ENCODE data around the gene SLC22A13.
"Not testable (repeated sequence)": the region's sequence is repeated elsewhere in the genome, so short reads cannot be mapped to it uniquely, and the experiment has no call there.

SLC22A13 gene

DNA sequence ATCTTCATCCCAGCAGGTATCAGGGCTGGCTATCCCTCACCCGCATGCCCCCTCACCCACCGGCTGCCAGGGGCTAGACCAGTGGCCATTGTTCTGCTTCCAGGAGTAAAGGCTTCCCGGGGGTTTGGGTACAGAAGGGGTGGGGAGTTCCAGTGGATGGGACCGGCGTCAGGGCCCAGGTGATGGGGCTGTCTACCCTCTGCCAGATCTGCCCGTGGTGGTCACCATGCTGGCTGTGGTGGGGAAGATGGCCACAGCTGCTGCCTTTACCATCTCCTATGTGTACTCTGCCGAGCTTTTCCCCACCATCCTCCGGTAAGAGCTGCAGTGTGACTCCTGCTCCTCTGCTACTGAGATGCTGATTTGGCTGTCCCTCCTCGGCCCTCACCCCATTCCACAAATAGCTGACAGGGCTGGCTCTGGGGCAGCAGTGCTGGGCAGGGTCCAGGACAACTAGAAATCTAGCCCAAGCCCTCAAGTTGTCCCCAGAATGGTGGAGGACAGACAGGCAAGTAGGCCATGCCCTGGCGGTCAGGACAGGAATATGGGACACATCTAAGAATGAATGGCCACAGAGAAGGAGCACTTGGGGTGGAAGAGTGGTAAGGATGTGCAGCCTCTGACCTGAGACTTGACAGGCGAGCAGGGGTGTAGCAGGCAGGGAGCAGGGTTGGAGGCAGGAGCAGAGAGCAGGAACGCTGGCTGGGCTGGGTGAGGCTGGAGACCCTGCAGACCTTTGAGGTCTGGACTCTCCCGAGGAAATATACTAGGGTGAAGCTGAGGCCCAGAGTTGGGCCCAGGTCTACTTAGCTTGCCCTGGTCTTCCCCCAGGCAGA lies 10.7 kb downstream of the SLC22A13 start:
- WGBS (ENCODE audit: insufficient coverage, insufficient read length) = no CpG with 5 or more reads among the region's 13 CpGs
- no peaks in the 10 kb centered on the region for H3K9me3 ChIP-seq (ENCODE audit: control insufficient read depth, insufficient read depth, low read length)
- H3K27me3 ChIP-seq (ENCODE audit: control insufficient read depth, insufficient read depth, low read length) = no peaks in the 10 kb centered on the region
- H3K4me3 ChIP-seq (ENCODE audit: low read length) = no peak overlapping the region
- H3K4me1 ChIP-seq (ENCODE audit: control insufficient read depth, insufficient read depth, low read length) = no peaks in the 10 kb centered on the region
- no peak for DNase-seq (ENCODE audit: low read depth, low spot score)
- no peaks in the 10 kb centered on the region for H3K36me3 ChIP-seq (ENCODE audit: control insufficient read depth, insufficient read depth, low read length)
- H3K27ac ChIP-seq (ENCODE audit: low read length) = no peak overlapping the region

DNA sequence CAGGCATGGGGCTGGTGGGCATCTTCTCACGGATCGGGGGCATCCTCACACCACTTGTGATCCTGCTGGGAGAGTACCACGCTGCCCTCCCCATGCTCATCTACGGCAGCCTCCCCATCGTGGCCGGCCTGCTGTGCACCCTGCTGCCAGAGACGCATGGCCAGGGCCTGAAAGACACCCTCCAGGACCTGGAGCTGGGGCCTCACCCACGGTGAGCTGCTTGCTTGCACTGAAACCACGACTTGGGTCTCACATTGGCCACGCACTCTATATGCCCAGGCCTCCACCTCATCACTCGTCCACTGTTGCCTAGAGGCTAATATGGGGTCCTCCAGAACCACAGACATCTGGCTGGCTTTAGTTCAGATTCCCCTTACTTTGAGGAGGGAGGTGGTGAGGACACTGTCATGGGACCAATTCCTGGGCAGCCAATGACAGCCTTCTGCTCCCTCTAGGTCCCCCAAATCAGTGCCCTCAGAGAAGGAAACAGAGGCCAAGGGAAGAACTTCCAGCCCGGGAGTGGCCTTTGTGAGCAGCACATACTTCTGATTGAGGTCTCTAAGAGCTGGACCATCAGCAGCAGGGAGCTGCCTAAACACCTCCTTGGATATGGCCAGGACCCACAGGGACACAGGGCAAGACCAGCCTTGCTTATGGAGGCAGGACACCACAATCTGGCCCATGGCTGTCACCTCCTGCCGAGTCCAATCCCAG lies 11.5 kb downstream of the SLC22A13 start:
- Histone ChIP-seq H3K27me3 (ENCODE audit: control insufficient read depth, insufficient read depth, low read length) (no peaks in the 10 kb centered on the region), H3K36me3 (ENCODE audit: control insufficient read depth, insufficient read depth, low read length) (no peaks in the 10 kb centered on the region), H3K9me3 (ENCODE audit: control insufficient read depth, insufficient read depth, low read length) (no peaks in the 10 kb centered on the region), H3K4me3 (ENCODE audit: low read length) (no peak overlapping the region), H3K4me1 (ENCODE audit: control insufficient read depth, insufficient read depth, low read length) (no peaks in the 10 kb centered on the region), H3K27ac (ENCODE audit: low read length) (no peak overlapping the region)
- no CpG with 5 or more reads among the region's 13 CpGs for WGBS (ENCODE audit: insufficient coverage, insufficient read length)
- no peak for DNase-seq (ENCODE audit: low read depth, low spot score)

GRCh38 chr3:38278841-38279240 lies 13.2 kb downstream of the SLC22A13 start:
- no peak for DNase-seq (ENCODE audit: low read depth, low spot score)
- Histone ChIP-seq H3K27ac (ENCODE audit: low read length) (no peak overlapping the region), H3K36me3 (ENCODE audit: control insufficient read depth, insufficient read depth, low read length) (no peaks in the 10 kb centered on the region), H3K9me3 (ENCODE audit: control insufficient read depth, insufficient read depth, low read length) (no peaks in the 10 kb centered on the region), H3K4me3 (ENCODE audit: low read length) (no peak overlapping the region), H3K27me3 (ENCODE audit: control insufficient read depth, insufficient read depth, low read length) (no peaks in the 10 kb centered on the region), H3K4me1 (ENCODE audit: control insufficient read depth, insufficient read depth, low read length) (no peaks in the 10 kb centered on the region)
- WGBS (ENCODE audit: insufficient coverage, insufficient read length) = no CpG with 5 or more reads among the region's 5 CpGs

DNA sequence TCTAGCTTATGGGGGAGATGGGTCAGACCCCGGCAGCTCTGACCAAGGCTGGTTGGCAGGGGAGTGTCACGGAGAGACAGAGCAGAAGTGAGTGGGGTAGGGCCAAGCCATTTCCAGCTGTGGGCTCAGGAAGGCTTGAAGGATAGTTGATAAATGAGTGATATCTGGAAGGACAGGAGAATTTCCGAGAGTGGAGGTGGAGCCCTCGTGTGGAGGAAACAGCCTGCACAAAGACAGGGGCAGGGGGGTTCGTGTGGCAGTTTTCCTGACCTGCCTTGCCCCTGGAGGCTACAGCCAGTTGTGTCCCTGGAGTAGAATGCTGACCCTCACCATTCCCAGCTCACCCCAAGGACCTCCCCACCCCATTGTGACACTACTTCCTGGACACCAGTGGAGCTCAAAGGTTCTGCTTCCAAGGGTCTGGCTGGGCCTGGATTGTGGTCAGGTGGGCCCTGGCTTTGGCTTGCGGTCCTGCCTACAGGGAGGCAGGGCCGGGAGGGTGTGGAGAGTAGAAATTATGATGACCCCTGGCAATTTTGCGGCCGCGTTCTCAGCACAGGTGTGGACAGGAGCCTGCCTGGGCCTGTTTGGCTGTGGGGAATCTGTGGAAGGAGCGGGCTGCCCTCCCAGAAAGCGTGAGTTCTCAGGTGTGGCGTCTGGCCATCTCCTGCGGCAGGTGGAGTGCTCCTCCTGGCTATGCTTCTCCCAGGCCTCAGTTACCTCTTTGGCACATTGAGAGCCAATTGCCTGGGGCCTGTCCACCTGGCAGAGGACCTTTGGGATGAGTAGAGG lies 16.5 kb downstream of the SLC22A13 start, which contains the start of gene SLC22A14:
Gene SLC22A14, plus strand, starts transcription at position 400 of the 792 bp plus-strand sequence. CDS start 23,733 bp downstream, outside the sequence.
- H3K36me3 ChIP-seq (ENCODE audit: control insufficient read depth, insufficient read depth, low read length) = no peaks in the 10 kb centered on the region
- H3K9me3 ChIP-seq (ENCODE audit: control insufficient read depth, insufficient read depth, low read length) = no peaks in the 10 kb centered on the region
- H3K27me3 ChIP-seq (ENCODE audit: control insufficient read depth, insufficient read depth, low read length) = no peaks in the 10 kb centered on the region
- no peak within 1 kb of the TSS for H3K4me3 ChIP-seq (ENCODE audit: low read length)
- H3K4me1 ChIP-seq (ENCODE audit: control insufficient read depth, insufficient read depth, low read length) = no peaks in the 10 kb centered on the region
- H3K27ac ChIP-seq (ENCODE audit: low read length) = no peak within 1 kb of the TSS
- WGBS (ENCODE audit: insufficient coverage, insufficient read length) = no CpG with 5 or more reads among the region's 14 CpGs
- peak; percentile 13 for DNase-seq (ENCODE audit: low read depth, low spot score)

- Histone ChIP-seq H3K27ac (ENCODE audit: low read length) (no peak overlapping the region), H3K27me3 (ENCODE audit: control insufficient read depth, insufficient read depth, low read length) (no peaks in the 10 kb centered on the region), H3K9me3 (ENCODE audit: control insufficient read depth, insufficient read depth, low read length) (no peaks in the 10 kb centered on the region), H3K4me1 (ENCODE audit: control insufficient read depth, insufficient read depth, low read length) (no peaks in the 10 kb centered on the region), H3K36me3 (ENCODE audit: control insufficient read depth, insufficient read depth, low read length) (no peaks in the 10 kb centered on the region), H3K4me3 (ENCODE audit: low read length) (no peak overlapping the region)
- no CpG with 5 or more reads among the region's 16 CpGs for WGBS (ENCODE audit: insufficient coverage, insufficient read length)
- no peak for DNase-seq (ENCODE audit: low read depth, low spot score)
Observed at GRCh38 chr3:38283810-38284755, 18.5 kb downstream of the SLC22A13 start.

- no peaks in the 10 kb centered on the region for H3K9me3 ChIP-seq (ENCODE audit: control insufficient read depth, insufficient read depth, low read length)
- no peak overlapping the region for H3K4me3 ChIP-seq (ENCODE audit: low read length)
- no peak overlapping the region for H3K27ac ChIP-seq (ENCODE audit: low read length)
- WGBS (ENCODE audit: insufficient coverage, insufficient read length) = no CpG with 5 or more reads among the region's 6 CpGs
- no peaks in the 10 kb centered on the region for H3K4me1 ChIP-seq (ENCODE audit: control insufficient read depth, insufficient read depth, low read length)
- no peak for DNase-seq (ENCODE audit: low read depth, low spot score)
- H3K36me3 ChIP-seq (ENCODE audit: control insufficient read depth, insufficient read depth, low read length) = no peaks in the 10 kb centered on the region
- no peaks in the 10 kb centered on the region for H3K27me3 ChIP-seq (ENCODE audit: control insufficient read depth, insufficient read depth, low read length)
Observed at GRCh38 chr3:38284756-38285150, 19.1 kb downstream of the SLC22A13 start.

DNA sequence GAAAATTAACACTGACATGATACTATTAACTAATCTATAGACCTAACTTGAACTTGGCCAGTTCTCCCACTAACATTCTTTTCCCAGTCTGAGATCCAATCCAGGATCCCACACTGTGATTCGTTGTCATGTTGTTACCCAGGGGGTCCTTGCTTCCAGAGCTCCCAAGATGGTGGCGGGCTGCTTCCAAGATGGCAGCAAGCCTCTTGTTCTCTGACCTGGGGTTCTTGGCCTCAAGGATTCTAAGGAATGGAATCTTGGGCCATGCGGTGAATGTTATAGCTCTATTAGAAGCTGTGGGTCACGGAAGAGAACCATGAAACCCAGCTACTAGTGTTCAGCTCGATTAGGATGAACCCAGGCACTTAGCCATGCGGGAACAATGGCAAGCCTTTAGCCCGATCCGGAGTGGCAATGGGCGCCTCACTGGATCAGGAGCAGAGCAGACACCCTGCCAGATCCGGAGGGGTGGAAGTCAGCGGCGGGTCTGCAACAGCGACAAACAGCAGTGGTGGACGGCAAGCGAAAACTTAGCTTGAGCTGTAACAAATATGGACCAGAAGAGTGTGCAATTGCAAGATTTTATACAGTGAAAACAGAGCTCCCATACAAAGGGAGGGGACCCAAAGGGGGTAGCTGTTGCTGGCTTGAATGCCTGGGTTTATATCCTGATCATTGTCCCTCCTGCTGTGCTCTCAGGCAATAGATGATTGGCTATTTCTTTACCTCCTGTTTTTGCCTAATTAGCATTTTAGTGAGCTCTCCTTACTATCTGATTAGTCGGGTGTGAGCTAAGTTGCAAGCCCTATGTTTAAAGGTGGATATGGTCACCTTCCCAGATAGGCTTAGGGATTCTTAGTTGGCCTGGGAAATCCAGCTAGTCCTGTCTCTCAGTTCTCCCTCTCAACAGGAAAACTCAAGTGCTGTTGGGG lies 23.9 kb downstream of the SLC22A13 start:
- not testable (repeated sequence) for H3K9me3 ChIP-seq (ENCODE audit: control insufficient read depth, insufficient read depth, low read length); H3K36me3 ChIP-seq (ENCODE audit: control insufficient read depth, insufficient read depth, low read length); DNase-seq (ENCODE audit: low read depth, low spot score); H3K4me3 ChIP-seq (ENCODE audit: low read length); H3K27ac ChIP-seq (ENCODE audit: low read length); H3K4me1 ChIP-seq (ENCODE audit: control insufficient read depth, insufficient read depth, low read length); H3K27me3 ChIP-seq (ENCODE audit: control insufficient read depth, insufficient read depth, low read length)
- no CpG with 5 or more reads among the region's 16 CpGs for WGBS (ENCODE audit: insufficient coverage, insufficient read length)

DNA sequence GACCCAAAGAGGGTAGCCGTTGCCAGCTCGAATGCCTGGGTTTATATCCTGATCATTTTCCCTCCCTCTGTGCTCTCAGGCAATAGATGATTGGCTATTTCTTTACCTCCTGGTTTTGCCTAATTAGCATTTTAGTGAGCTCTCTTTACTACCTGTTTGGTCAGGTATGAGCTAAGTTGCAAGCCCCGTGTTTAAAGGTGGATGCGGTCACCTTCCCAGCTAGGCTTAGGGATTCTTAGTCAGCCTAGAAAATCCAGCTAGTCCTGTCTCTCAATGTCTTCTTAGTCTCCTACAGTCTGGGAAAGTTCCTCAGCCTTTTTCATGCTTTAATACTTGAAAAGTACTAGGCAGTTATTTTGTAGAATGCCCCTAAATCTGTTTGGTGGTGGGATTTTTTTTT lies 31.4 kb downstream of the SLC22A13 start:
- not testable (repeated sequence) for DNase-seq (ENCODE audit: low read depth, low spot score); H3K36me3 ChIP-seq (ENCODE audit: control insufficient read depth, insufficient read depth, low read length); H3K4me3 ChIP-seq (ENCODE audit: low read length); H3K4me1 ChIP-seq (ENCODE audit: control insufficient read depth, insufficient read depth, low read length); H3K27me3 ChIP-seq (ENCODE audit: control insufficient read depth, insufficient read depth, low read length); H3K27ac ChIP-seq (ENCODE audit: low read length); H3K9me3 ChIP-seq (ENCODE audit: control insufficient read depth, insufficient read depth, low read length)
- WGBS (ENCODE audit: insufficient coverage, insufficient read length) = no CpG with 5 or more reads among the region's 4 CpGs

- no peaks in the 10 kb centered on the region for H3K4me1 ChIP-seq (ENCODE audit: control insufficient read depth, insufficient read depth, low read length)
- no peak for DNase-seq (ENCODE audit: low read depth, low spot score)
Observed at GRCh38 chr3:38297537-38297936, 31.9 kb downstream of the SLC22A13 start.

More at GRCh38 chr3:38297537-38297936, 31.9 kb downstream of the SLC22A13 start:
- Histone ChIP-seq H3K36me3 (ENCODE audit: control insufficient read depth, insufficient read depth, low read length) (no peaks in the 10 kb centered on the region), H3K27me3 (ENCODE audit: control insufficient read depth, insufficient read depth, low read length) (no peaks in the 10 kb centered on the region), H3K4me3 (ENCODE audit: low read length) (no peak overlapping the region), H3K27ac (ENCODE audit: low read length) (no peak overlapping the region), H3K9me3 (ENCODE audit: control insufficient read depth, insufficient read depth, low read length) (no peaks in the 10 kb centered on the region)
